K562 (cell line): ENCODE data around the gene NAALAD2. TPM values are rescaled to one million over a fixed set of nuclear protein-coding genes. Genes with fewer than 3 reads are reported as not detected.
A peak's percentile ranks its signal among the peaks of the same experiment; 100 is the strongest.

Experiments
- BACH1 ChIP-seq: fragments of 200-800 bp; sonication (Bioruptor generic); IDR thresholded peaks from 2 replicates; pipeline ENCODE4 v1.6.1; 2016; ENCODE audit warnings: missing genetic modification characterization, missing compliant biosample characterization
- BCOR ChIP-seq: fragments of 450-650 bp; IDR thresholded peaks from 2 replicates; pipeline ENCODE4 v1.6.1; 2016
- BDP1 ChIP-seq: IDR thresholded peaks from 3 replicates; pipeline ENCODE4 v1.6.1; 2011; ENCODE audit not compliant: insufficient read length, insufficient read depth
- CBX1 ChIP-seq: sonication (generic); IDR thresholded peaks from 2 replicates; pipeline ENCODE4 v1.6.1; 2016; ENCODE audit warnings: antibody characterized with exemption, low read depth, mild to moderate bottlenecking
- ESRRA ChIP-seq: fragments of 450-650 bp; IDR thresholded peaks from 2 replicates; pipeline ENCODE4 v1.6.1; 2014; ENCODE audit warnings: low read depth, mild to moderate bottlenecking, moderate library complexity, borderline replicate concordance
- HSF4 ChIP-seq: fragments of 250-450 bp; sonication (Bioruptor Pico); IDR thresholded peaks from 2 replicates; pipeline ENCODE4 v2.1.2; 2022; ENCODE audit warnings: mild to moderate bottlenecking, moderate library complexity, borderline replicate concordance
- KDM5B ChIP-seq: fragments of 200-600 bp; sonication (generic); IDR thresholded peaks from 2 replicates; pipeline ENCODE4 v1.6.1; 2012; ENCODE audit warnings: low read depth, mild to moderate bottlenecking, moderate library complexity, low read length, control low read depth, inconsistent platforms; ENCODE audit not compliant: insufficient replicate concordance
- MED1 ChIP-seq: sonication (generic); formaldehyde crosslinking; IDR thresholded peaks from 2 replicates; pipeline ENCODE4 v1.8.1; 2023; ENCODE audit warnings: missing genetic modification reagents, borderline replicate concordance
- MTA3 ChIP-seq: fragments of 450-650 bp; formaldehyde crosslinking; IDR thresholded peaks from 2 replicates; pipeline ENCODE4 v1.6.1; 2017; ENCODE audit warnings: mild to moderate bottlenecking, borderline replicate concordance
- MYBL2 ChIP-seq, 2 experiments: fragments of 450-650 bp in 1 of 2; sonication (generic) in 1 of 2; formaldehyde crosslinking in 1 of 2; IDR thresholded peaks; 2 replicates each; pipeline versions ENCODE4 v1.6.1 to v1.8.1; 2017 to 2022; ENCODE audit warnings: borderline replicate concordance in 1 of 2, inconsistent platforms in 1 of 2, low read depth in 1 of 2, mild to moderate bottlenecking in 1 of 2, missing genetic modification reagents in 1 of 2, moderate library complexity in 1 of 2
- PHF8 ChIP-seq: fragments of 200-600 bp; sonication (generic); IDR thresholded peaks from 2 replicates; pipeline ENCODE4 v1.6.1; 2012; ENCODE audit warnings: mixed run types, mild to moderate bottlenecking, inconsistent platforms, low read length, moderate library complexity, borderline replicate concordance
- PML ChIP-seq: IDR thresholded peaks from 2 replicates; pipeline ENCODE4 v1.6.1; 2012; ENCODE audit warnings: low read length, inconsistent platforms
- POLR2B ChIP-seq: fragments of 450-650 bp; IDR thresholded peaks from 2 replicates; pipeline ENCODE4 v1.6.1; 2018; ENCODE audit warnings: low read depth; ENCODE audit not compliant: partially characterized antibody
- POLR3A ChIP-seq: IDR thresholded peaks from 2 replicates; pipeline ENCODE4 v1.6.1; 2011; ENCODE audit warnings: borderline replicate concordance, mild to moderate bottlenecking, moderate library complexity; ENCODE audit not compliant: insufficient read length, insufficient read depth; ENCODE audit errors: extremely low read depth
- RBM15 ChIP-seq: fragments of 200-400 bp; formaldehyde crosslinking; IDR thresholded peaks from 2 replicates; pipeline ENCODE4 v1.6.1; 2018; ENCODE audit warnings: mild to moderate bottlenecking, low read length, moderate library complexity; ENCODE audit not compliant: insufficient read depth
- TOE1 ChIP-seq, 2 experiments: fragments of 450-650 bp in 1 of 2; sonication (generic) in 1 of 2; formaldehyde crosslinking in 1 of 2; IDR thresholded peaks; 2 replicates each; pipeline versions ENCODE4 v1.7.1 to v1.8.0; 2016 to 2022; ENCODE audit warnings: borderline replicate concordance in 2 of 2, mild to moderate bottlenecking in 2 of 2, antibody characterized with exemption in 1 of 2, inconsistent platforms in 1 of 2, low read depth in 1 of 2, missing genetic modification reagents in 1 of 2, moderate library complexity in 1 of 2
- YBX1 ChIP-seq: fragments of 450-650 bp; IDR thresholded peaks from 2 replicates; pipeline ENCODE4 v1.7.1; 2016; ENCODE audit warnings: mild to moderate bottlenecking
- ZBED1 ChIP-seq: IDR thresholded peaks from 2 replicates; pipeline ENCODE4 v1.6.1; 2014
- ZFPM2 ChIP-seq: fragments of 250-450 bp; sonication (Bioruptor Pico); IDR thresholded peaks from 2 replicates; pipeline ENCODE4 v1.5.1; 2022; ENCODE audit warnings: mild to moderate bottlenecking
- ZNF639 ChIP-seq, 2 experiments: fragments of 200-800 bp in 1 of 2; sonication (Bioruptor generic) in 1 of 2; sonication (generic) in 1 of 2; formaldehyde crosslinking in 1 of 2; IDR thresholded peaks in 1 of 2; conservative IDR thresholded peaks in 1 of 2; 2 replicates each; pipeline versions ENCODE4 v1.5.0 to v1.6.1; 2016 to 2020; ENCODE audit warnings: missing compliant biosample characterization in 1 of 2, missing genetic modification characterization in 1 of 2, missing genetic modification reagents in 1 of 2
- ZNF764 ChIP-seq: fragments of 250-450 bp; sonication (Bioruptor Pico); IDR thresholded peaks from 2 replicates; pipeline ENCODE4 v1.4.0; 2020; ENCODE audit warnings: low read depth, mild to moderate bottlenecking, moderate library complexity
- polyA plus RNA-seq, 8 experiments: library from polyadenylated mRNA; depleted of rRNA in 4 of 8; stranded (reverse) in 5 of 8; unstranded in 3 of 8; fragments of >200 nt; fragmentation: Nextera tagmentation in 2 of 8; fragmentation: Illumina TruSeq in 1 of 8; extraction: Ambion mirVana in 2 of 8; extraction: Trizol in 1 of 8; gene quantifications; 2 replicates each; pipeline versions ENCODE4 v1.2.1 to v1.2.3, GENCODE V29; 2011 to 2014; ENCODE audit warnings: inconsistent platforms in 1 of 8, missing spikeins in 1 of 8
- total RNA-seq, 7 experiments: library from RNA; depleted of rRNA in 6 of 7; stranded (reverse); fragments of >200 nt in 6 of 7; fragmentation: Illumina TruSeq in 2 of 7; extraction: Trizol in 2 of 7; gene quantifications; 2 replicates each; pipeline versions ENCODE4 v1.2.1 to v1.2.3, GENCODE V29; 2011 to 2021; ENCODE audit warnings: low replicate concordance in 1 of 7
- TF ChIP-seq, protein P1 (sequence below): sonication (generic); formaldehyde crosslinking; IDR thresholded peaks from 2 replicates; pipeline ENCODE4 v1.8.0; 2022; ENCODE audit warnings: mild to moderate bottlenecking, missing genetic modification reagents
- TF ChIP-seq, protein P2 (sequence below): sonication (generic); formaldehyde crosslinking; IDR thresholded peaks from 2 replicates; pipeline ENCODE4 v1.8.0; 2022; ENCODE audit warnings: missing genetic modification reagents, mild to moderate bottlenecking, moderate library complexity, borderline replicate concordance

Gene NAALAD2
- total and polyA plus RNA-seq, 9 of the 15 experiments (the other 6 are each of a cell fraction or from before 2014, with no cell fraction given): 0.05 to 0.24 (median 0.12) TPM

DNA sequence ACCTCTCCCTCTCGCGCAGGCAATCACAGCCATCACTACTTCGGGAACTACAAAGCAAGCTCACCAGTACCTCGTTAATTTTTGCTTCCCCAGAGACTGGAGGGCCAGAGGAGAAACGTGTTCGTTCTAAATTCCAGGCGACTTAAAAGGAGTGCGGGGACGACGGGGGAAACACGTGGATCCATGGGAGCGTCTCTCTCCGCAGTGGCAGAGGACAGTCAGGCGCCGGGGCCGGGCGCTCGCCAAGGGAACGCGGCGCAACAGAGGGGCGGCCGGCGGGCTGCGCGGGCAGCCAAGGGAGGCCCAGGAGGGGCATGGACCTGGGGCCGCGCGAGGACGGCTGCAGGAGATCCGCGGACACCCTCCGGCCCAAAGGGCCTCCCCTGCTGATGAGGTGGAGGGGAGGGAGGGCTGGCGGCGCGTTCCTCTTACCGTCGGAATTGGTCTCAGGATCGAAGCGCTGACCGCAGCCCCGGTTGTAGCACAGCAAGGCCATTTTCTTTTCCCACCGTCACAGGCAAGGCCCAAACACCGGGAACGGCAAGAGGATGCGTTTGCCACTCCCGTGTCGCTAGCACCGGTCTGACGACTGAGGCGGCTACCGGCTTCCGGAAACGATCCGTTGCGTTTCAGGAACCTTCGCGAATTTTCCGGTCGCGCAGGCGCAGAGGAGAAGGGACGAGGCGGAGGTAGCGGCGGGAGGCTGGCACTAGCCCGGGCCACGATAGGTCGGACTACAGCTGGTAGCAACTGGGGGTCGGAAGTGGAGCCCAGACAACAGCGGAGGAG is 88.2 kb downstream of the NAALAD2 start, which contains the start of gene CHORDC1 (continued):
- peak in 1 of 2 experiments; percentile 35; a peak in 1 of 4 replicates for TF ChIP-seq ZNF639 (CRISPR knock-in tag; conservative IDR thresholded peaks at IDR 0.05 in 1 of 2, IDR thresholded peaks at IDR 0.05 in 1 of 2)
- TF ChIP-seq MED1: no peak
- TF ChIP-seq, protein P1, sequence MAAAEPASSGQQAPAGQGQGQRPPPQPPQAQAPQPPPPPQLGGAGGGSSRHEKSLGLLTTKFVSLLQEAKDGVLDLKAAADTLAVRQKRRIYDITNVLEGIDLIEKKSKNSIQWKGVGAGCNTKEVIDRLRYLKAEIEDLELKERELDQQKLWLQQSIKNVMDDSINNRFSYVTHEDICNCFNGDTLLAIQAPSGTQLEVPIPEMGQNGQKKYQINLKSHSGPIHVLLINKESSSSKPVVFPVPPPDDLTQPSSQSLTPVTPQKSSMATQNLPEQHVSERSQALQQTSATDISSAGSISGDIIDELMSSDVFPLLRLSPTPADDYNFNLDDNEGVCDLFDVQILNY (CRISPR knock-in tag): no peak
- TF ChIP-seq PHF8: peak; percentile 77; the same call in 1 of the 2 replicates
- TF ChIP-seq ZBED1: 0 out of 2 replicates have a peak, but pooled peaks have one; percentile 19
- no peak for TF ChIP-seq BDP1
- no peak for TF ChIP-seq BCOR
- TF ChIP-seq RBM15: no peak
- 0 out of 2 replicates have a peak, but pooled peaks have one; percentile 7 for TF ChIP-seq ESRRA
- TF ChIP-seq MTA3: no peak; the same call in 1 of the 2 replicates
- no peak for TF ChIP-seq ZNF764 (CRISPR knock-in tag)
- TF ChIP-seq, protein P2, sequence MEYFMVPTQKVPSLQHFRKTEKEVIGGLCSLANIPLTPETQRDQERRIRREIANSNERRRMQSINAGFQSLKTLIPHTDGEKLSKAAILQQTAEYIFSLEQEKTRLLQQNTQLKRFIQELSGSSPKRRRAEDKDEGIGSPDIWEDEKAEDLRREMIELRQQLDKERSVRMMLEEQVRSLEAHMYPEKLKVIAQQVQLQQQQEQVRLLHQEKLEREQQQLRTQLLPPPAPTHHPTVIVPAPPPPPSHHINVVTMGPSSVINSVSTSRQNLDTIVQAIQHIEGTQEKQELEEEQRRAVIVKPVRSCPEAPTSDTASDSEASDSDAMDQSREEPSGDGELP (CRISPR knock-in tag): peak; percentile 95
- no peak for TF ChIP-seq MYBL2 (IDR thresholded peaks at IDR 0.05; ENCODE audit: low read depth)
- no peak for TF ChIP-seq MYBL2 (CRISPR knock-in tag; IDR thresholded peaks at IDR 0.05; ENCODE audit: borderline replicate concordance)
- TF ChIP-seq TOE1 (IDR thresholded peaks at IDR 0.05; ENCODE audit: borderline replicate concordance): 0 out of 2 replicates have a peak, but pooled peaks have one; percentile 17
- no peak for TF ChIP-seq TOE1 (CRISPR knock-in tag; IDR thresholded peaks at IDR 0.05; ENCODE audit: borderline replicate concordance, low read depth)
- no peak for TF ChIP-seq YBX1
- TF ChIP-seq POLR3A: no peak
- TF ChIP-seq POLR2B: peak; percentile 87
- peak; percentile 67 for TF ChIP-seq KDM5B
- no peak for TF ChIP-seq HSF4 (CRISPR knock-in tag)
- peak; percentile 30; the same call in 1 of the 2 replicates for TF ChIP-seq PML
- TF ChIP-seq CBX1: peak; percentile 24; the same call in 1 of the 2 replicates
- TF ChIP-seq ZFPM2: no peak
- TF ChIP-seq BACH1 (tag): no peak
